Measurements from ENCODE around the gene CRYBB2. TPM values are rescaled to one million over a fixed set of nuclear protein-coding genes. Genes with fewer than 3 reads are reported as not detected.
"Not testable (repeated sequence)": the region's sequence is repeated elsewhere in the genome, so short reads cannot be mapped to it uniquely, and the experiment has no call there.

CRYBB2 gene
- polyA plus RNA-seq (ENCODE audit: insufficient read length), result not detected

GRCh38 chr22:25219211-25219689 lies at the start of gene CRYBB2:
Gene CRYBB2 (plus strand): TSS chr22:25219639. CDS start chr22:25221430, 1,791 bp downstream.
- DNase-seq (ENCODE audit: low read depth), result no peak

GRCh38 chr22:25170426-25170980 lies 48.9 kb upstream of the CRYBB2 start:
- no peak for DNase-seq (ENCODE audit: low read depth)

GRCh38 chr22:25172153-25172552 lies 47.3 kb upstream of the CRYBB2 start:
- no peak for DNase-seq (ENCODE audit: low read depth)

- no peak for DNase-seq (ENCODE audit: low read depth)
Measured at GRCh38 chr22:25174156-25174887, 45.1 kb upstream of the CRYBB2 start.

GRCh38 chr22:25174888-25175411 lies 44.5 kb upstream of the CRYBB2 start:
- DNase-seq (ENCODE audit: low read depth), result no peak

GRCh38 chr22:25176175-25176574 lies 43.3 kb upstream of the CRYBB2 start:
- DNase-seq (ENCODE audit: low read depth), result no peak

GRCh38 chr22:25176799-25177198 lies 42.6 kb upstream of the CRYBB2 start:
- no peak for DNase-seq (ENCODE audit: low read depth)

- DNase-seq (ENCODE audit: low read depth), result no peak
Measured at GRCh38 chr22:25177226-25177625, 42.2 kb upstream of the CRYBB2 start.

GRCh38 chr22:25177895-25178294 lies 41.5 kb upstream of the CRYBB2 start:
- DNase-seq (ENCODE audit: low read depth), result no peak

GRCh38 chr22:25178348-25178747 lies 41.1 kb upstream of the CRYBB2 start:
- DNase-seq (ENCODE audit: low read depth), result not testable (repeated sequence)

- DNase-seq (ENCODE audit: low read depth), result not testable (repeated sequence)
Measured at GRCh38 chr22:25178869-25179631, 40.4 kb upstream of the CRYBB2 start.

- no peak for DNase-seq (ENCODE audit: low read depth)
Measured at GRCh38 chr22:25182131-25183110, 37.0 kb upstream of the CRYBB2 start.

- no peak for DNase-seq (ENCODE audit: low read depth)
Measured at GRCh38 chr22:25183949-25184619, 35.4 kb upstream of the CRYBB2 start.

- no peak for DNase-seq (ENCODE audit: low read depth)
Measured at GRCh38 chr22:25186140-25186539, 33.3 kb upstream of the CRYBB2 start.

GRCh38 chr22:25187469-25187868 lies 32.0 kb upstream of the CRYBB2 start:
- no peak for DNase-seq (ENCODE audit: low read depth)

- no peak for DNase-seq (ENCODE audit: low read depth)
Measured at GRCh38 chr22:25192406-25192805, 27.0 kb upstream of the CRYBB2 start.

- DNase-seq (ENCODE audit: low read depth), result no peak
Measured at GRCh38 chr22:25193130-25193529, 26.3 kb upstream of the CRYBB2 start.

- DNase-seq (ENCODE audit: low read depth), result no peak
Measured at GRCh38 chr22:25193548-25193947, 25.9 kb upstream of the CRYBB2 start.

- no peak for DNase-seq (ENCODE audit: low read depth)
Measured at GRCh38 chr22:25196326-25196725, 23.1 kb upstream of the CRYBB2 start.

- DNase-seq (ENCODE audit: low read depth), result no peak
Measured at GRCh38 chr22:25197340-25197739, 22.1 kb upstream of the CRYBB2 start.

Data from forelimb muscle (tissue), 1 donor.